ENCODE measurements around the gene TEX48. TPM values are rescaled to one million over a fixed set of nuclear protein-coding genes. Genes with fewer than 3 reads are reported as not detected.

The TEX48 gene
- total RNA-seq, 1 donor from 2014 or later = not detected

GRCh38 chr9:114677418-114677817 is 4.6 kb downstream of the TEX48 start:
- H3K4me3 Mint-ChIP-seq (ENCODE audit: unreplicated experiment) = no peak overlapping the region
- TF ChIP-seq, protein P1, sequence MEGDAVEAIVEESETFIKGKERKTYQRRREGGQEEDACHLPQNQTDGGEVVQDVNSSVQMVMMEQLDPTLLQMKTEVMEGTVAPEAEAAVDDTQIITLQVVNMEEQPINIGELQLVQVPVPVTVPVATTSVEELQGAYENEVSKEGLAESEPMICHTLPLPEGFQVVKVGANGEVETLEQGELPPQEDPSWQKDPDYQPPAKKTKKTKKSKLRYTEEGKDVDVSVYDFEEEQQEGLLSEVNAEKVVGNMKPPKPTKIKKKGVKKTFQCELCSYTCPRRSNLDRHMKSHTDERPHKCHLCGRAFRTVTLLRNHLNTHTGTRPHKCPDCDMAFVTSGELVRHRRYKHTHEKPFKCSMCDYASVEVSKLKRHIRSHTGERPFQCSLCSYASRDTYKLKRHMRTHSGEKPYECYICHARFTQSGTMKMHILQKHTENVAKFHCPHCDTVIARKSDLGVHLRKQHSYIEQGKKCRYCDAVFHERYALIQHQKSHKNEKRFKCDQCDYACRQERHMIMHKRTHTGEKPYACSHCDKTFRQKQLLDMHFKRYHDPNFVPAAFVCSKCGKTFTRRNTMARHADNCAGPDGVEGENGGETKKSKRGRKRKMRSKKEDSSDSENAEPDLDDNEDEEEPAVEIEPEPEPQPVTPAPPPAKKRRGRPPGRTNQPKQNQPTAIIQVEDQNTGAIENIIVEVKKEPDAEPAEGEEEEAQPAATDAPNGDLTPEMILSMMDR (IDR thresholded peaks at IDR 0.05) = no peak
- no peaks in the 10 kb centered on the region for H3K36me3 Mint-ChIP-seq (ENCODE audit: unreplicated experiment)
- H3K27me3 Mint-ChIP-seq (ENCODE audit: unreplicated experiment) = peaks cover under 1% of the 10 kb centered on the region
- peaks cover 42% of the 10 kb centered on the region for H3K4me1 Mint-ChIP-seq (ENCODE audit: unreplicated experiment)
- H3K9me3 Mint-ChIP-seq (ENCODE audit: unreplicated experiment) = no peaks in the 10 kb centered on the region
- peak; percentile 92 for DNase-seq (ENCODE audit: extremely low spot score, unreplicated experiment)
- peak overlapping the region; percentile 83 for H3K27ac Mint-ChIP-seq (ENCODE audit: unreplicated experiment)

GRCh38 chr9:114676901-114677300 is 5.1 kb downstream of the TEX48 start:
- Mint-ChIP-seq H3K9me3 (ENCODE audit: unreplicated experiment) (no peaks in the 10 kb centered on the region), H3K27ac (ENCODE audit: unreplicated experiment) (peak overlapping the region; percentile 83), H3K4me3 (ENCODE audit: unreplicated experiment) (peak overlapping the region; percentile 39), H3K4me1 (ENCODE audit: unreplicated experiment) (peaks cover 42% of the 10 kb centered on the region), H3K27me3 (ENCODE audit: unreplicated experiment) (peaks cover 2% of the 10 kb centered on the region), H3K36me3 (ENCODE audit: unreplicated experiment) (no peaks in the 10 kb centered on the region)
- TF ChIP-seq, protein P1 (IDR thresholded peaks at IDR 0.05) = no peak
- no peak for DNase-seq (ENCODE audit: extremely low spot score, unreplicated experiment)

GRCh38 chr9:114674798-114675540 is 7.0 kb downstream of the TEX48 start:
- Mint-ChIP-seq H3K9me3 (ENCODE audit: unreplicated experiment) (peaks cover 5% of the 10 kb centered on the region), H3K27me3 (ENCODE audit: unreplicated experiment) (peaks cover 2% of the 10 kb centered on the region), H3K4me3 (ENCODE audit: unreplicated experiment) (no peak overlapping the region), H3K36me3 (ENCODE audit: unreplicated experiment) (no peaks in the 10 kb centered on the region), H3K4me1 (ENCODE audit: unreplicated experiment) (peaks cover 42% of the 10 kb centered on the region), H3K27ac (ENCODE audit: unreplicated experiment) (no peak overlapping the region)
- TF ChIP-seq, protein P1 (IDR thresholded peaks at IDR 0.05) = no peak
- DNase-seq (ENCODE audit: extremely low spot score, unreplicated experiment) = no peak

DNA sequence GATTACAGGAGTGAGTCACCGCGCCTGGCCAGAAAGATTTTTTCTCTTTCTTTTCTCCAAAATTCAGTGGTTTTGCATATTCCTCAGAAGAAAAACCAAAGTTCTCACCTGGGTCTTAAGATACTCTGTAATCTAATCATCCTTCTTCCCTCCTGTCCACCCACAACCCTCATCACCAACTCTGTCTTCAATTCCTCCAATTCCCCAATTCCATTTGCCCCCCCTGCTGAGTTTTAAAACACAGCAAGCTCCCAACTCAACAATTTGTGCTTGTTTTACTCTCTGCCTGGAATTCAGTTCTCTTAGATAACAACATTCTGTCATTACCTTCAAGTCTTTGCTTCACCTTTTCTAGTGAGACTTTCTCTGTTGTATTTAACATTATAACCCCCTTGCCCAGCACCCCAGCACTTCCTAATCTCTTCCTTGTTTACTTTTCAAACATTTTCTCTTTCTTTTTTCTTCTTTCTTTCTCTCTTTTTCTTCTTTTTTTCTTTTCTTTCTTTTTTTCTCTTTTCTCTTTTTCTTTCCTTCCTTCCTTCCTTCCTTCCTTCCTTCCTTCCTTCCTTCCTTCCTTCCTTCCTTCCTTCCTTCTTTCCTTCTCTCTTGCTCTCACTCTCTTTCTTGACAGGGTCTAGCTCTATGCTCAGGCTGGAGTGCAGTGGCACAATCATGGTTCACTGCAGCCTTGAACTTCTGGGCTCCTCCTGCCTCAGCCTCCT is 7.8 kb downstream of the TEX48 start:
- Mint-ChIP-seq H3K4me1 (ENCODE audit: unreplicated experiment) (peaks cover 39% of the 10 kb centered on the region), H3K4me3 (ENCODE audit: unreplicated experiment) (no peak overlapping the region), H3K27ac (ENCODE audit: unreplicated experiment) (no peak overlapping the region), H3K27me3 (ENCODE audit: unreplicated experiment) (peaks cover 2% of the 10 kb centered on the region), H3K36me3 (ENCODE audit: unreplicated experiment) (no peaks in the 10 kb centered on the region), H3K9me3 (ENCODE audit: unreplicated experiment) (peaks cover 5% of the 10 kb centered on the region)
- DNase-seq (ENCODE audit: extremely low spot score, unreplicated experiment) = no peak
- TF ChIP-seq, protein P1 (IDR thresholded peaks at IDR 0.05) = no peak

GRCh38 chr9:114671605-114672004 is 10.4 kb downstream of the TEX48 start:
- peaks cover 5% of the 10 kb centered on the region for H3K9me3 Mint-ChIP-seq (ENCODE audit: unreplicated experiment)
- no peak overlapping the region for H3K27ac Mint-ChIP-seq (ENCODE audit: unreplicated experiment)
- peaks cover 8% of the 10 kb centered on the region for H3K27me3 Mint-ChIP-seq (ENCODE audit: unreplicated experiment)
- no peaks in the 10 kb centered on the region for H3K36me3 Mint-ChIP-seq (ENCODE audit: unreplicated experiment)
- DNase-seq (ENCODE audit: extremely low spot score, unreplicated experiment) = peak; percentile 6
- TF ChIP-seq, protein P1 (IDR thresholded peaks at IDR 0.05) = no peak
- no peak overlapping the region for H3K4me3 Mint-ChIP-seq (ENCODE audit: unreplicated experiment)
- peaks cover 13% of the 10 kb centered on the region for H3K4me1 Mint-ChIP-seq (ENCODE audit: unreplicated experiment)

Data from osteocyte (in vitro differentiated cells).